Measurements from ENCODE around the gene PLXNA2.

PLXNA2 gene

DNA sequence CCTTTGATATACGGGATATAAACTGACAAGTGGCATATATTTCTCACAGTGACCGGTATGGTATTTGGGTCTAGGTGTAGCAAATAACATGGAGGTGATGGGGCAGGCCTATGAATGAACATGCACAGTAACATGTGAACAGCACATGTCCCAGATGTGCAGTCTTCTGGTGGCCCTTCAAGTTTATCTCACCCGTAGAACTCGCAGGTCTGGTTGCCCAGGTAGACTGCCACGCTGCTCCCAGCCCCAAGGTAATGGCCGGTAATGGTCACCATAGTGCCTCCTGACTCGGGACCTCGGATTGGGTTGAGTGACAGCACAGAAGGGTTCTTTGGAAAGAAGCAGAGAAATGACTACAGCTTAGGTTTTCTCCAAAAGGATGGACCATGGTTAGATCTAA lies 192.0 kb downstream of the PLXNA2 start:
- no peak overlapping the region for H3K4me3 ChIP-seq (ENCODE audit: low read depth, low read length)

DNA sequence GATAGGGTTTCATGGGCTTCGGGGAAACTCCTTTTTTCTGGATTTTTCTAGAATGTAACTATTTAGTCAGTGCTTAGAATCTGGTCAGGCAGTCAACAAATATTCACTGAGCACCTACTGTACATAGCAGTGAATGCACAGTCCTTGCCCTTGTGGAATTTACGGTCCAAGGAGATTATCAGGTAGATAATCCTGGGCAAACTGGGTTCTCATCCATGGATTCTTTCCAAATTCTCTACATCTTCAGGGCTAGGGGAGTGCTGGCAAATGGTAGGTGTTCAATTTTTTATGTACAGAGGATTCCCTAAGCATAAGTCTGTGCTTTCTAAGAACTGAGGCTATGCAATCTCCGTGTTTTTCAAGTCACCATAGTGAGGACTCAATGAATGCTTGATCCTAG lies 192.5 kb downstream of the PLXNA2 start:
- no peak overlapping the region for H3K4me3 ChIP-seq (ENCODE audit: low read depth, low read length)

DNA sequence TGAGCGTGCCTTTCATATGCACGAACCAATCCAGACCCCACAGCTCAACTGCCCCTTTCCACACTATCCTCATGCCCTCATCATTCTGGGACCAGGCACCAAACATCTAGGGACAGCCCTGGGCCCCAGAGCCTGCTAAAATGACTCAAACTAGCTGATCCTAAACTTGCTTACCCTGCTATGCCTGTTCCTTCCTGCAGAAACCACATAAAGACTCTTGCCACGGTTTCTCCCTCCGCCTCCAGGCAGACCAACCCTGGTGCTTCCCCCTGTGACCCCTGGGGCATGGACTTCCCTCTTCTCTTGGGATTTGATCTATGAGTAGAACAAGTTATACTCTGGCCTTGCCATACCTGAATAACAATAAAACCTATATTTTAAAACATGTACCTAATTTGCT lies 195.3 kb downstream of the PLXNA2 start:
- no peak overlapping the region for H3K4me3 ChIP-seq (ENCODE audit: low read depth, low read length)

- no peak overlapping the region for H3K4me3 ChIP-seq (ENCODE audit: low read depth, low read length)
Observed at GRCh38 chr1:208047975-208048374, 196.2 kb downstream of the PLXNA2 start.

DNA sequence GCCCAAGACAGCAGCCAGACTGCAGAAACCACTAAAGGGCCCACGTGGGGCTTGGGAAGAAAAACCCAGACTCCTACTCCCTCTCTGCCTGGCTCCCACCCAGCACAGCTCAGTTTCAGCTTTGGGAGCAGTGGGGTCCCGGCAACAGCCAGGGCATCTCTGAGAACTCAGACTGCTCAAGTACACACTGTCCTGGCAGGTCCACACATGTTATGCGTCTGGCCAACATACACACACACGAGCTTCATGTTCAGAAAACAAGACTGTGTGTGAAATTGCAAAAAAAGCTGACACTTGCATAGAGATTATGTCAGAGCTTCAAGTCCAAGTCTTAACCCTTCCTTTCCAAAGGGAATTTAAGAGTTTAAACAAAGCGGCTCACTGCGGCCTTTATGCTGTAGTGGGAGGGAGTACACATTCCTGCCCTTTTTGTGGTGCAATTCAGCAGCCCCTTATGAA lies 196.7 kb downstream of the PLXNA2 start:
- H3K4me3 ChIP-seq (ENCODE audit: low read depth, low read length): no peak overlapping the region

GRCh38 chr1:208045463-208046260 lies 198.5 kb downstream of the PLXNA2 start:
- H3K4me3 ChIP-seq (ENCODE audit: low read depth, low read length): no peak overlapping the region

DNA sequence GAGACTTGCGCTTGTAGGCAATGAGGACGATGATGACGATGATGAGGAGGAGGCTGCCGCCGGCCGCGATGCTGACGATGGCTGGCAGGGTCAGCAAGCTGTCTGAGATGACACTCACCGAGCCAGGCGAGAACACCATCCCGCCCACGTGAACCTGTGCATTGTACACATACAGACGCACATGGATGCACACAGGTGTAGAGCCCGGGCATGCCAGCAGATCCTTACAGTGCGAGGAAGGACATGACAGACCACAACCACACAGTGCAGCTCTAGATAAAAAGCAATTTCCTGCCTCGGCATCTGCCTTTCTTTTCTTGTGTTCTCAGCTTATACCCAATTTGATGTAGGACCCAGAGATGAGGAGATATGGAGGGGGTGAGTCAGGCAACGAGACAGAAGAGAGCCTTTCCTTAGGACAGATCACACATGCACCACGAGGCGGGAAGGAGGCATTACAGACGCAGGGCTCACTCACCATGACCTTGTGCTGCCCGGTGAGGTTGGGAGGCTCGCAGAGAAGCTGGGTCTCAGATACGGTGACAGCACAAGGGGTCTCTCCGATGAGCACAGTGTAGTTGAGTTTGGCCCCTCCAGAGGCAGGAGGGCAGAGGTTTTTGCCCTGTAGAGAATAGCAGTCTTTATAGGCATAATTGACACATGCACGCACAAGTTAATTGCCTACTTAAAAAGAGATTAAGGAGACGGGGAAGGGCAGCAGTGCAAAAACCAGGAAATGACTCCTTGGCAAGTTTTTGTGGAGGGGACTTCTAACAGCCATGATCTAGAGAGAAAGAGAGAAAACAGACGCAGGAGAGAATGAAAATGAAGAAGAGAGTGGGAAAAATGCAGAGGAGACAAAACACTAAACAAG lies 199.4 kb downstream of the PLXNA2 start:
- H3K4me3 ChIP-seq (ENCODE audit: low read depth, low read length): no peak overlapping the region

GRCh38 chr1:208043691-208044181 lies 200.4 kb downstream of the PLXNA2 start:
- H3K4me3 ChIP-seq (ENCODE audit: low read depth, low read length): no peak overlapping the region

- H3K4me3 ChIP-seq (ENCODE audit: low read depth, low read length): no peak overlapping the region
Observed at GRCh38 chr1:208042868-208043267, 201.3 kb downstream of the PLXNA2 start.

DNA sequence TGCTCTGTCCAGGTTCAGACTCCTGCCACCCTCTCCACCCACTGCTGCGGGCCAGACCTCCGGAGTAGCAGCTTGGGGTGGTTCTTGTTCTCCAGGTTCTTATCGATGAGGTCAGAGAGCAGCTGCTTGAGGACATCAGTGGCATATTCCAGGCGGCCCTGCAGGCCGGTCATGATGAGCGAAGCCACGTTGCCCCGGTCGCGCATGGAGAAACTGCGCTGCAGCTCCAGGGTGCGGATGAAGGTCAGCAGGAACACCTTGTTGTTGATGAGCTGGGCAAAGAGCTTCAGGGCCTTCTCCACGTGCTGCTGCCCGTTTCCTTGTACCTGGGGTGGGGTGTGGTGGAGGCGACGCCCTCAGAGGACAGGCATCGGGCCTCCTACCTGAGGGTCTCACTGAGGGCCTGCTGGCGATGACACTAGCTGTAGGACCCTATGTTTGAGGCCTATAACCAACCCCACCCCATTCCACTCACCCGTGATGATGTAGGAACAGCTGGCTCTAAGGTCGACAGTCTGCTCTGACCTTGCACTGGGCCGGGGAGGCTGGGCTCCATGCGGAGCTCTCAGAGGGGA lies 202.1 kb downstream of the PLXNA2 start:
- H3K4me3 ChIP-seq (ENCODE audit: low read depth, low read length): no peak overlapping the region

- H3K4me3 ChIP-seq (ENCODE audit: low read depth, low read length): no peak overlapping the region
Observed at GRCh38 chr1:208041505-208041904, 202.7 kb downstream of the PLXNA2 start.

GRCh38 chr1:208040821-208041297 lies 203.3 kb downstream of the PLXNA2 start:
- no peak overlapping the region for H3K4me3 ChIP-seq (ENCODE audit: low read depth, low read length)

DNA sequence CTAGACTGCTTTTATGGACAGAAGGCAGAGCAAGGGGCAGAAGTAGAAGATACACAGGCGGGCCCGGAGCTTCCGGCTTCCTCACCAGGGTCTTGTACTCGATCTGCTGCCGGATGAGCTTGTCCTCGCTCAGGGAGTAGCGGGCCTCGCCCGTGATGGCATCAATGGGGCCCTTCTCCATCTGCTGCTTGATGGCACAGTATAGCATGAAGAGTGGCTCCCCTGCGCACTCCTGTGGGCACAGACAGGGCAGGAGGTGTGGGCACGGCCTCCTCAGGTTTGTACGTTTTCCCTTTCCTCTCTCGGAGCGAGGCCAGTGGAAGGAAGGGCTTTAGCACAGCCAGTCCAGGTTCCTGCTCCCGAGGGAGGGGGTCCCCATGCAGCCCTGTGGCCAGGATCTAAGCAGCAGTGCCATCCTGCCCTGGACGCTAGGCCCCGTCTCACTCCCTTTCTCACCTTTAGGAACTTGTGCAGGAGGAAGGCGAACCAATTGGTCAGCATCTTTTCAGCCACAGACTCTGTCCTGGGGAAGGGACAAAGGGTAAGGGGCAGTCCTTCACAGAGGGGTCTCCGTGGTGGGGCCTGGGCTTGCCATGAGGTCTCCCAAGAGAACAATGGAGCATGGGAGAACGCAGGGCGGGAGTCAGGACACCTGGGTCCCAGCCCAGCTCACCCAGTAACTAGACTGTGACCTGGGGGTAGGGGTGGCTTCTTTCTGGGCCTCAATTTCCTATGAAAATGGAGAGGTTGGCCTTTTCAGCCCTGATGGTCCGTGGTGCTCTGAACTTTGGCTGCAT lies 204.4 kb downstream of the PLXNA2 start:
- no peak overlapping the region for H3K4me3 ChIP-seq (ENCODE audit: low read depth, low read length)

GRCh38 chr1:208038303-208038702 lies 205.9 kb downstream of the PLXNA2 start:
- H3K4me3 ChIP-seq (ENCODE audit: low read depth, low read length): no peak overlapping the region

GRCh38 chr1:208036918-208037766 lies 207.0 kb downstream of the PLXNA2 start:
- no peak overlapping the region for H3K4me3 ChIP-seq (ENCODE audit: low read depth, low read length)

GRCh38 chr1:208036106-208036808 lies 207.9 kb downstream of the PLXNA2 start:
- no peak overlapping the region for H3K4me3 ChIP-seq (ENCODE audit: low read depth, low read length)

DNA sequence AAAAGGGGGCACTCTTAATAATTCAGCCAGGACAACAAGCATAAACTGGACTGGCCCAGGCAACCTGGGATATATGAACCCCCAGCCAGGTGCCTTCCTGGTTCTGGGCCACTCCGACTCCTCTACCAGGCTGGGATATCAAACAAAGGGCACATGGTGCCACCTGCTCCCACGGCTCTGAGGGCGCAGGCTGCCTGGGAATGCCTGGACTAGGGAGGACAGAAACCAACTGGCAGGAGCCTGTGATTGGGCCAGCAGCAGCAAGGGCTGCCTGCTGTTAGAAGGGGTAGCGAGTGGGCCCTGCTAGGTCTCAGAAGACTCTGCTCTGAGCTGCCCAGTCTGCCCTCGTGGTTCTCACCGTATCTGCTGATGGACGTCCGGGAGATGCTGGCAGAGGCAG lies 210.0 kb downstream of the PLXNA2 start:
- no peak overlapping the region for H3K4me3 ChIP-seq (ENCODE audit: low read depth, low read length)

DNA sequence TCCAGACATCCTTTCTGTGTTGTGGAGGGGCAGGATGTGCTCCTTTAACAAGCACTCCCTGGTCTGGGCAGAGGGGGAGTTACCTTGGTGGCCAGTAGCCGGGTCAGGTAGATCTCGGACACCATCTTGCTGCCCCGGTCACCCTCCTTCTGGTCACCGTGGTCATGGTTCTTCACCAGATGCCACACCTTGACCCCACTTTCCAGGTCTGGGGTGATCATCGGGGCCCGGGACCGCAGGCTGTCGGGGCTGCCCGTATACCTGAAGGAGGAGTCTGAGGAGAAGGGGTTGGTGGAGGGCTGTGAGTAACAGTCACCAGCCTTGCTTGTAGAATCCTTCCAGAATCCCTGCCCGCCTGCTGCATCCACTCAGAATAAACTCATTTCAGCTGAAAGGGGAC lies 210.9 kb downstream of the PLXNA2 start:
- H3K4me3 ChIP-seq (ENCODE audit: low read depth, low read length): no peak overlapping the region

GRCh38 chr1:208031932-208032320 lies 212.3 kb downstream of the PLXNA2 start:
- H3K4me3 ChIP-seq (ENCODE audit: low read depth, low read length): no peak overlapping the region

All from iPS-11a (cell line).